Skin of body (tissue), 2 donors: ENCODE data around the gene CAMSAP1. TPM values are rescaled to one million over a fixed set of nuclear protein-coding genes. Genes with fewer than 3 reads are reported as not detected.

ENCODE experiments used
- DNase-seq: peaks from one replicate; lab custom pipeline; 2025; lab: John Stamatoyannopoulos, UW
- total RNA-seq: library from RNA; depleted of rRNA; stranded (reverse); fragments of >200 nt; gene quantifications from one replicate; pipeline ENCODE4 v1.2.3, GENCODE V29; 2014

CAMSAP1 gene
- total RNA-seq, 1 donor from 2014 or later = 22.8 TPM

- DNase-seq = no peak
Observed at GRCh38 chr9:135941288-135941995, 34.1 kb upstream of the CAMSAP1 start.

- DNase-seq = no peak
Observed at GRCh38 chr9:135939351-135940265, 32.3 kb upstream of the CAMSAP1 start.

- no peak for DNase-seq
Observed at GRCh38 chr9:135937521-135938489, 30.5 kb upstream of the CAMSAP1 start.

GRCh38 chr9:135933114-135933513 is 25.8 kb upstream of the CAMSAP1 start:
- DNase-seq = no peak

- no peak for DNase-seq
Observed at GRCh38 chr9:135932656-135933055, 25.3 kb upstream of the CAMSAP1 start.

GRCh38 chr9:135931349-135931820 is 24.0 kb upstream of the CAMSAP1 start:
- no peak for DNase-seq

GRCh38 chr9:135930446-135931345 is 23.4 kb upstream of the CAMSAP1 start:
- no peak for DNase-seq

- no peak for DNase-seq
Observed at GRCh38 chr9:135929656-135930445, 22.5 kb upstream of the CAMSAP1 start.

- no peak for DNase-seq
Observed at GRCh38 chr9:135928731-135929655, 21.6 kb upstream of the CAMSAP1 start.

GRCh38 chr9:135928074-135928730 is 20.9 kb upstream of the CAMSAP1 start:
- DNase-seq = no peak

GRCh38 chr9:135927195-135928013 is 20.1 kb upstream of the CAMSAP1 start:
- no peak for DNase-seq

- DNase-seq = no peak
Observed at GRCh38 chr9:135926402-135927194, 19.3 kb upstream of the CAMSAP1 start.

GRCh38 chr9:135925496-135926133 is 18.3 kb upstream of the CAMSAP1 start:
- DNase-seq = no peak

GRCh38 chr9:135924628-135925338 is 17.4 kb upstream of the CAMSAP1 start:
- DNase-seq = no peak

- no peak for DNase-seq
Observed at GRCh38 chr9:135923508-135923907, 16.2 kb upstream of the CAMSAP1 start.
